Fibroblast of lung (primary cell): ENCODE measurements around the gene PRDX2.

ENCODE experiments used
- CTCF ChIP-seq, 2 donors: IDR thresholded peaks in 1 of 2; conservative IDR thresholded peaks in 1 of 2; 1 replicate in 1 of 2; 2 replicates in 1 of 2; pipeline ENCODE4 v1.5.1; 2011 to 2012; ENCODE audit warnings: low read length in 2 of 2, control low read depth in 1 of 2, inconsistent platforms in 1 of 2, low read depth in 1 of 2, mild to moderate bottlenecking in 1 of 2
- EZH2 ChIP-seq: IDR thresholded peaks from 2 replicates; pipeline ENCODE4 v1.5.1; 2012; ENCODE audit warnings: low read length, control low read depth, mild to moderate bottlenecking; ENCODE audit errors: missing control alignments

- TF ChIP-seq CTCF (conservative IDR thresholded peaks at IDR 0.05 in 1 of 2, IDR thresholded peaks at IDR 0.05 in 1 of 2; ENCODE audit: low read depth in 1 of 2, low read length in 2 of 2) (no peak), EZH2 (no peak)
Observed at GRCh38 chr19:12833738-12834565, 32.4 kb upstream of the PRDX2 start.
